Mucosa of descending colon (tissue), 3 donors: ENCODE data around the gene IBTK. TPM values are rescaled to one million over a fixed set of nuclear protein-coding genes. Genes with fewer than 3 reads are reported as not detected.

Experiments
- ATAC-seq: fragments of 200-7000 bp; cut with Tn5 transposase; one replicate; pipeline ENCODE4 v1.9.1; 2020; ENCODE audit warnings: mild to moderate bottlenecking, moderate library complexity
- DNase-seq, 3 donors: peaks; one replicate each; pipeline ENCODE4 v3.0.0-alpha.2; 2020
- H3K36me3 ChIP-seq: fragments of 200-600 bp; one replicate; pipeline ENCODE4 v1.8.0; 2021; ENCODE audit warnings: low read depth, mild to moderate bottlenecking
- H3K4me1 ChIP-seq: fragments of 200-600 bp; one replicate; pipeline ENCODE4 v1.8.0; 2021; ENCODE audit warnings: low read depth, mild to moderate bottlenecking
- H3K4me3 ChIP-seq: fragments of 200-600 bp; one replicate; pipeline ENCODE4 v1.8.0; 2021; ENCODE audit warnings: mild to moderate bottlenecking
- H3K9me3 ChIP-seq: fragments of 200-600 bp; one replicate; pipeline ENCODE4 v1.8.0; 2021; ENCODE audit warnings: mild to moderate bottlenecking
- intact Hi-C, 2 donors: fragments of 100-400 bp; cut with DNase I in 1 of 2; cut with micrococcal nuclease in 1 of 2; formaldehyde crosslinking; loops; one replicate each; pipeline versions ENCODE4 v1.11.0 to v1.11.1; 2022; cut with DNase I, micrococcal nuclease
- total RNA-seq, 3 donors: library from RNA; stranded (reverse); fragmentation: NEBNext Ultra II Directional in 2 of 3; extraction: Animal tissue kit (Norgen Biotek cat#: 25700) in 2 of 3; gene quantifications; one replicate each; pipeline versions ENCODE4 v1.2.1 to v1.2.4, GENCODE V29; 2021 to 2023
- TF ChIP-seq, protein P1 (sequence below): fragments of 200-600 bp; IDR thresholded peaks from one replicate; pipeline ENCODE4 v1.8.0; 2022; ENCODE audit warnings: antibody characterized with exemption, mild to moderate bottlenecking
- donor health status: DM: no; HTN: no; CAD: no; lungs with moderate emphysema.
- donor health status: DM: no; HTN: no; CAD: no.
- donor health status: DM: no; HTN: yes; CAD: no.

IBTK gene
- total RNA-seq, 3 donors from 2014 or later: 30.6 to 42.9 (median 32.8) TPM

DNA sequence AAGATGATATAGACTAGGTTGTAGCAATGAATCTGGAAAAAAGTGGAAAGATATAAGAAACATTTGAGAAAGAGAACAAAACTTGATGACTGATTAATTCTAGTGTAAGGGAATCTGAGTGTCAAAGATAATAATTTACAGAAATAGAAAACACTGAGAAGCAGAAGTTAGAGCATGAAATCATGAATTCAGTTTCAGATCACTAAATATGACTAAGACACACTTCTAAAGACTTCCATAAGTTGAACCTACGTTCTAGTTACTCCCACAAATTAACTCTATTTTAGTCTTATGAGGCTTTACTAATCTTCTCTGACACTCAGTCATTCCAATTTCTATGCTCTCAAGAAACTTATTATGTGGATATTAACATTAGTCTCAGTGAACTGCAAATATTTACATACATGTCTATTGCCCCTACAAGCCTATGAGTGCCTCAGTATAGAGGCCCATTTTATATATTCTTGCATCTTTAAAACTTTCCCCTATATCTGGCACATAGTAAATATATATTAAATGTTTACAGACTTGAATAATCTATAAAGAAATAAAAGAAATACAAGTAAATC lies 30.4 kb downstream of the IBTK start:
- no peak for DNase-seq
- no peak for ATAC-seq
- Histone ChIP-seq H3K36me3 (no peaks in the 10 kb centered on the region), H3K9me3 (no peaks in the 10 kb centered on the region), H3K4me3 (no peak overlapping the region), H3K4me1 (no peaks in the 10 kb centered on the region)
- intact Hi-C loops: no loop called here
- TF ChIP-seq, protein P1, sequence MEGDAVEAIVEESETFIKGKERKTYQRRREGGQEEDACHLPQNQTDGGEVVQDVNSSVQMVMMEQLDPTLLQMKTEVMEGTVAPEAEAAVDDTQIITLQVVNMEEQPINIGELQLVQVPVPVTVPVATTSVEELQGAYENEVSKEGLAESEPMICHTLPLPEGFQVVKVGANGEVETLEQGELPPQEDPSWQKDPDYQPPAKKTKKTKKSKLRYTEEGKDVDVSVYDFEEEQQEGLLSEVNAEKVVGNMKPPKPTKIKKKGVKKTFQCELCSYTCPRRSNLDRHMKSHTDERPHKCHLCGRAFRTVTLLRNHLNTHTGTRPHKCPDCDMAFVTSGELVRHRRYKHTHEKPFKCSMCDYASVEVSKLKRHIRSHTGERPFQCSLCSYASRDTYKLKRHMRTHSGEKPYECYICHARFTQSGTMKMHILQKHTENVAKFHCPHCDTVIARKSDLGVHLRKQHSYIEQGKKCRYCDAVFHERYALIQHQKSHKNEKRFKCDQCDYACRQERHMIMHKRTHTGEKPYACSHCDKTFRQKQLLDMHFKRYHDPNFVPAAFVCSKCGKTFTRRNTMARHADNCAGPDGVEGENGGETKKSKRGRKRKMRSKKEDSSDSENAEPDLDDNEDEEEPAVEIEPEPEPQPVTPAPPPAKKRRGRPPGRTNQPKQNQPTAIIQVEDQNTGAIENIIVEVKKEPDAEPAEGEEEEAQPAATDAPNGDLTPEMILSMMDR: no peak

DNA sequence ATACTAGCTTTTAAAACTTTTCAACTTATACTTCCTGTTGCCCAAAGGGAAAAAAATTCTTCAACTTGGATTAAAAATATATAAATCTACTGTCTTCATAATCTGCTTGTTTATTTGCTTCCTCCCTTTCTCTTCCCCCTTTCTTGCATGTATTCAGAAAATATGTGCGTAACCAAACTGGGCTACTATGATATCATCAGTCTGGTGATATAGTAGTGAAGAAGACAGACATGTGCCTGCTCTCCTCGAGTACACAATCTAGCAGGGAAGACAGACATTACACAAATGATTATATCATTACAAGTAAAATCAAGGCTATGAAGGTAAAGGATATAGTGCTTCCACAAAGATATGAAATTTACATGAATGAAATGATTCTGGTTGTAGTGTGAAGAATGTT lies 31.0 kb downstream of the IBTK start:
- Histone ChIP-seq H3K4me3 (no peak overlapping the region), H3K4me1 (no peaks in the 10 kb centered on the region), H3K36me3 (no peaks in the 10 kb centered on the region), H3K9me3 (no peaks in the 10 kb centered on the region)
- no peak for ATAC-seq
- no peak for DNase-seq
- TF ChIP-seq, protein P1: no peak
- intact Hi-C loops: no loop called here

DNA sequence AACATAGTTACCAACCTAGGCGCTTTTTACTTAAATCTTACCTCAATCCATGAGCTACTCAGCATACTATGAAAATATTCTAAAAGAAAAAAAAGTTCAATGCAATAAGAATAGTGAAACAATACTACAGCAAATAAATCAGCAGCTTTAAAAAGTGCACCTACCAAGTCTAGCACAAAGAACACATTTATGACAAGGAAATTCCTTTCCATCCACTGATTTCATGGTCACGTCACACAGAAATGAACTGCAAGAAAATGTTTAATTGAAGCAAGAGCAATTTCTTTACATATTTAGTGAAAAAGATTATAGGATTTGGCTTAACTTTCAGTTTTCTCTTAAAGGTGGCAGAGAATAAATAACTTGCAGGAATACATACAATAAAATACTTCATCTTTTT lies 36.2 kb downstream of the IBTK start:
- intact Hi-C loops: no loop called here
- ATAC-seq: no peak
- no peaks in the 10 kb centered on the region for H3K36me3 ChIP-seq
- no peak for DNase-seq
- TF ChIP-seq, protein P1: no peak
- no peaks in the 10 kb centered on the region for H3K4me1 ChIP-seq
- no peak overlapping the region for H3K4me3 ChIP-seq
- H3K9me3 ChIP-seq: no peaks in the 10 kb centered on the region

DNA sequence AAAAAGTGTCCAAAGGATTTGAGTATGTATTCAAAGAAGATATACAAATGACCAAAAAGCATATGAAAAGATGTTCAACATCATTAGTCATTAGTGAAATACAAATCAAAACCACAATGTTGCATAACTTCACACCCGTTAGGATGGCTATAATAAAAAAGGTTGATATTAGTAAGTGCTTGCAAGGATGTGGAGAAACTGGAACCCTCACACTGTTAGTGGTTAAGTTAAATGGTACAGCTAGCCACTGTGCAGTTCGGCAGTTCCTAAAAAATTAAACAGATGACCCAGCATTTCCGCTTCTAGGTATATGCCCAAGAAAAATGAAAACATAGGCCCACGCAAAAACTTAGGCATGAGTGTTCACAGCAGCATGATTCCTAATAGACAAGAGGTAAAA lies 38.6 kb downstream of the IBTK start:
- H3K4me1 ChIP-seq: no peaks in the 10 kb centered on the region
- no peak for ATAC-seq

DNA sequence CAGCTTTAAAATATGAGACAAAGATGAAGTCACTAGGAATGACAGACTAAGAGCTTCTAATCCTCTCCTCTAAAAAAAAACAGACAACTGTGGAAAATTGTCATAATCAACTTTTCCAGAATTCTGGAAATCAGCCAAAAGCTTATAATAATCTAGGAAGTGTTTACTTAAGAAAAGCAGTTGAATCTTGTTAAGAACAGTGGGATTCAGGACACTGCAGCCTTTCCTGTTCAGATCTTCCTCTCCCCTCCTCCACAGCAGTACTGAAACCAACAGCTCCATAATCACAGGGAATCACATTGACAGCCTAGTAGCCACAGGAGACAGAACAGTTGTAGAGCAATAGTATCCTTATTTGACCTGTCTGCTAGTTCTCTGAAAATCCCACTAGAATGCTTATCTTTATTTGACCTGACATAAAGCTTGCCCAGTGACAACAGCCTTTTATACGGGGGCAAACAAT lies 41.6 kb downstream of the IBTK start:
- TF ChIP-seq, protein P1: no peak
- ATAC-seq (peak; percentile 26), DNase-seq (no peak)
- Histone ChIP-seq H3K9me3 (no peaks in the 10 kb centered on the region), H3K4me1 (no peaks in the 10 kb centered on the region), H3K4me3 (no peak overlapping the region), H3K36me3 (no peaks in the 10 kb centered on the region)
- intact Hi-C loops: no loop called here

More for the DNA sequence above, 38.6 kb downstream of the IBTK start:
- no peaks in the 10 kb centered on the region for H3K9me3 ChIP-seq
- intact Hi-C loops: no loop called here
- H3K36me3 ChIP-seq: no peaks in the 10 kb centered on the region
- TF ChIP-seq, protein P1: no peak
- H3K4me3 ChIP-seq: no peak overlapping the region
- DNase-seq: no peak

DNA sequence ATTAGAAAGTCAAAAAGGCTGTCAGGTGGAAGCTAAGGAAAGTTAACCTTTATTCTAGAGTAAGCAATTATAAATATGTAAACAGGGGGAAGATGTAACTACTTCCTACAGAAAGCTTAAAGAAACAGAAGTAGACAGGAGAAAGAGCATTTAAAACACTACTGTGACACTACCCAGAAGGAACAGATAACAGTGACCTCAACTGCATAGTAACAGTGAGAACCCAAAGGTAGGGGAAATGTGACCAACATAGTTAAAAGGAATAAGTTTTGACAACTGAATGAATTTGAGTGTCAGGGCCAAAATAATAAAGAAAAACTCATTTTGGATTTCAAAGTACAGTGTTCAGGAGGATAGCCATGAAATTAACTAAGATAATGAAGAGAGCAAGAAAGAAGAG lies 43.5 kb downstream of the IBTK start:
- DNase-seq: no peak
- intact Hi-C loops: no loop called here
- ATAC-seq: no peak
- Histone ChIP-seq H3K4me1 (no peaks in the 10 kb centered on the region), H3K36me3 (peaks cover 11% of the 10 kb centered on the region), H3K4me3 (no peak overlapping the region), H3K9me3 (no peaks in the 10 kb centered on the region)
- TF ChIP-seq, protein P1: no peak
